ENCODE measurements around the gene ERCC2.

- no peak for TF ChIP-seq MAX (IDR thresholded peaks at IDR 0.05)
- TF ChIP-seq NFIC (IDR thresholded peaks at IDR 0.05) = no peak
- no peak for TF ChIP-seq CREB1 (IDR thresholded peaks at IDR 0.05; ENCODE audit: low read depth)
- TF ChIP-seq EGR1 (IDR thresholded peaks at IDR 0.05) = no peak
- TF ChIP-seq YY1 (IDR thresholded peaks at IDR 0.05; ENCODE audit: low read depth) = no peak
- no peak for TF ChIP-seq CEBPB (IDR thresholded peaks at IDR 0.05)
- TF ChIP-seq TEAD4 (IDR thresholded peaks at IDR 0.05) = no peak
- no peak for TF ChIP-seq EP300 (IDR thresholded peaks at IDR 0.05; ENCODE audit: borderline replicate concordance)
- no peak for TF ChIP-seq FOXM1 (IDR thresholded peaks at IDR 0.05; ENCODE audit: borderline replicate concordance, low read depth)
Observed at GRCh38 chr19:45357445-45357783, 13.0 kb downstream of the ERCC2 start.
